Neural cell (in vitro differentiated cells): ENCODE results near the gene IRS4. TPM values are rescaled to one million over a fixed set of nuclear protein-coding genes. Genes with fewer than 3 reads are reported as not detected.

Experiments used
- H2AFZ ChIP-seq: fragments of 200-600, 300-800 bp; sonication (generic), shearing (Covaris generic); 2 replicates; pipeline ENCODE4 v1.6.0; 2014; ENCODE audit warnings: low read depth, mild to moderate bottlenecking, antibody characterized with exemption, low read length, moderate library complexity
- H3F3A ChIP-seq: fragments of 200-600 bp; shearing (Covaris generic); 2 replicates; pipeline ENCODE4 v1.6.1; 2016; ENCODE audit warnings: mild to moderate bottlenecking, moderate library complexity, mixed read lengths, antibody characterized with exemption, low read length; ENCODE audit not compliant: insufficient read depth, poor library complexity, severe bottlenecking
- H3K27ac ChIP-seq: fragments of 200-600, 300-800 bp; sonication (generic), shearing (Covaris generic); 2 replicates; pipeline ENCODE4 v1.5.1; 2014; ENCODE audit warnings: mild to moderate bottlenecking, low read length, moderate library complexity
- H3K27me3 ChIP-seq: fragments of 300-800, 200-600 bp; sonication (generic), shearing (Covaris generic); 2 replicates; pipeline ENCODE4 v1.6.0; 2014; ENCODE audit warnings: mild to moderate bottlenecking, low read depth, low read length, moderate library complexity; ENCODE audit not compliant: insufficient read depth
- H3K36me3 ChIP-seq: fragments of 300-800, 200-600 bp; sonication (generic), shearing (Covaris generic); 2 replicates; pipeline ENCODE4 v1.5.1; 2014; ENCODE audit warnings: mild to moderate bottlenecking, antibody characterized with exemption, low read length, moderate library complexity; ENCODE audit not compliant: insufficient read depth
- H3K4me2 ChIP-seq: fragments of 300-800, 200-600 bp; sonication (generic), shearing (Covaris generic); 2 replicates; pipeline ENCODE4 v1.6.0; 2014; ENCODE audit warnings: mild to moderate bottlenecking, low read length
- H3K4me3 ChIP-seq: fragments of 300-800, 200-600 bp; sonication (generic), shearing (Covaris generic); 2 replicates; pipeline ENCODE4 v1.5.1; 2014; ENCODE audit warnings: mild to moderate bottlenecking, low read length, moderate library complexity
- H3K79me2 ChIP-seq: fragments of 200-600 bp; shearing (Covaris generic); replicated peaks from 2 replicates; pipeline ENCODE4 v1.6.0; 2014; ENCODE audit warnings: mild to moderate bottlenecking, low read length, moderate library complexity; ENCODE audit not compliant: insufficient read depth
- H3K9ac ChIP-seq: fragments of 300-800, 200-600 bp; sonication (generic), shearing (Covaris generic); 2 replicates; pipeline ENCODE4 v1.6.1; 2016; ENCODE audit warnings: mild to moderate bottlenecking, low read length, mixed read lengths
- H3K9me2 ChIP-seq: fragments of 200-600 bp; shearing (Covaris generic); 2 replicates; pipeline ENCODE4 v1.6.1; 2016; ENCODE audit warnings: mild to moderate bottlenecking, low read length, mixed read lengths; ENCODE audit not compliant: insufficient read depth
- H3K9me3 ChIP-seq: fragments of 200-600, 300-800 bp; sonication (generic), shearing (Covaris generic); 2 replicates; pipeline ENCODE4 v1.6.1; 2016; ENCODE audit warnings: mild to moderate bottlenecking, mixed run types, low read length, moderate library complexity, mixed read lengths
- H4K20me1 ChIP-seq: fragments of 200-600 bp; shearing (Covaris generic); 2 replicates; pipeline ENCODE4 v1.6.1; 2016; ENCODE audit warnings: mild to moderate bottlenecking, mixed run types; ENCODE audit not compliant: insufficient read depth
- EP300 ChIP-seq: fragments of 450-650 bp; conservative IDR thresholded peaks from 2 replicates; pipeline ENCODE4 v1.6.1; 2014; ENCODE audit warnings: antibody characterized with exemption, mild to moderate bottlenecking, moderate library complexity; ENCODE audit not compliant: poor library complexity, severe bottlenecking
- EZH2 ChIP-seq: fragments of 200-600, 300-800 bp; shearing (Covaris generic), sonication (generic); IDR thresholded peaks from 2 replicates; pipeline ENCODE4 v1.6.1; 2014; ENCODE audit warnings: antibody characterized with exemption, low read length, borderline replicate concordance, mild to moderate bottlenecking; ENCODE audit not compliant: insufficient read depth, poor library complexity, severe bottlenecking
- MXI1 ChIP-seq: fragments of 450-650 bp; conservative IDR thresholded peaks from 2 replicates; pipeline ENCODE4 v1.6.1; 2014; ENCODE audit warnings: antibody characterized with exemption, mild to moderate bottlenecking; ENCODE audit not compliant: poor library complexity, severe bottlenecking
- POLR2AphosphoS5 ChIP-seq: IDR thresholded peaks from 2 replicates; pipeline ENCODE4 v1.6.1; 2012
- RAD21 ChIP-seq: fragments of 450-650 bp; conservative IDR thresholded peaks from 2 replicates; pipeline ENCODE4 v1.6.1; 2014; ENCODE audit warnings: antibody characterized with exemption, mild to moderate bottlenecking, moderate library complexity
- REST ChIP-seq: IDR thresholded peaks from 2 replicates; pipeline ENCODE4 v1.6.1; 2012; ENCODE audit warnings: borderline replicate concordance
- SMC3 ChIP-seq: fragments of 450-650 bp; conservative IDR thresholded peaks from 2 replicates; pipeline ENCODE4 v1.6.1; 2014; ENCODE audit warnings: antibody characterized with exemption, mild to moderate bottlenecking, moderate library complexity; ENCODE audit not compliant: poor library complexity
- TAF1 ChIP-seq: IDR thresholded peaks from 2 replicates; pipeline ENCODE4 v1.6.1; 2012; ENCODE audit warnings: low read depth
- polyA plus RNA-seq: library from polyadenylated mRNA; depleted of rRNA; stranded (reverse); fragments of >200 nt; gene quantifications from 2 replicates; pipeline ENCODE4 v1.2.3, GENCODE V29; 2014
- TF ChIP-seq, protein P1 (sequence below): fragments of 450-650 bp; IDR thresholded peaks from 2 replicates; pipeline ENCODE4 v1.5.1; 2014; ENCODE audit warnings: antibody characterized with exemption, mild to moderate bottlenecking, moderate library complexity; ENCODE audit not compliant: poor library complexity, severe bottlenecking

Gene IRS4
- polyA plus RNA-seq, 1 donor from 2014 or later: 2.1 TPM

DNA sequence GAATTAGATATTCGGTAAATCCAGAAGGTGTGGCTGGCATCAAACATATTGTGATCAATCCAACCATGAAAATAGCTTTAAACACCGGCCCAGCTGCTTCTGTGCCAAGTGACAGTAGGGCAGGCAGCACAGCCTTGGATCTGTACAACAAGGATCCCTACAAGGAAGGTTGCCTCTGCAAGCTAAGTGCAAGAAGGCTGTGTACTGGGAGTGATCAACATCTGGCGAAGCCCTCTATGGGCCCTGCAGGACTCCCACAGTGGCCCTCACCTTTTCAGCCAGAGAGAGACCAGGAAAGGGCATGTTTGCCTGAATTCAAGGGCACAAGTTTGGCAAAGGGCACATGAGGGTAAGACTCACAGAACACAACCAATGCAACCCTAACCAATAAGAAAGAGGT is 9.6 kb downstream of the IRS4 start:
- H3K4me2 ChIP-seq: no peak overlapping the region
- H4K20me1 ChIP-seq: no peaks in the 10 kb centered on the region
- no peak overlapping the region for H3K4me3 ChIP-seq
- no peaks in the 10 kb centered on the region for H3K36me3 ChIP-seq
- H3K27ac ChIP-seq: no peak overlapping the region
- H3K9ac ChIP-seq: no peak overlapping the region
- no peaks in the 10 kb centered on the region for H3K79me2 ChIP-seq
- H3K9me3 ChIP-seq: no peaks in the 10 kb centered on the region
- no peak overlapping the region for H2AFZ ChIP-seq
- H3K27me3 ChIP-seq: peaks cover 4% of the 10 kb centered on the region
- H3K9me2 ChIP-seq: no peaks in the 10 kb centered on the region
- no peaks in the 10 kb centered on the region for H3F3A ChIP-seq
- TF ChIP-seq RAD21: no peak
- no peak for TF ChIP-seq EP300

DNA sequence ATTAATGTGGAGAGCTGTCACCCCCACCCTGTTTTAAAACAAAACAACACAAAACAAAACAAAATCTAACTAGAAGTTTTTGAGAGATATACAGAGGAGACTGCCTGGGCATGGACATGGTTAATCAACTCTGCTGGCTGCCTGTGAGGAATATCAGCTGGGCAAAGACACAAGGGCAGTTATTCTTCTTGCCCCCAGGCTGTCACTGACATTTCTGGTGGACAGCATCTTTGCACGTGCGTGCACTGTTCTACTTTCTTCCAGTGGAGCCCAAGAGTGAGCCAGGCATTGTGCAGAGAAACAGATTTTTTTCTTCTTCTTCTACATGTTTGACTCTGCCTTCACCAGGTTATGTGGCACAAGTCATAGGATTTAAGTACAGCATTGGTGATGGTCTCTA is 13.8 kb downstream of the IRS4 start:
- Histone ChIP-seq H3K27ac (no peak overlapping the region), H3K9ac (no peak overlapping the region), H3K27me3 (no peaks in the 10 kb centered on the region), H3K4me3 (no peak overlapping the region), H3K9me2 (no peaks in the 10 kb centered on the region), H3F3A (no peaks in the 10 kb centered on the region), H2AFZ (no peak overlapping the region), H3K4me2 (no peak overlapping the region), H3K36me3 (no peaks in the 10 kb centered on the region), H3K9me3 (no peaks in the 10 kb centered on the region), H4K20me1 (no peaks in the 10 kb centered on the region), H3K79me2 (no peaks in the 10 kb centered on the region)
- TF ChIP-seq MXI1 (no peak), EZH2 (no peak), POLR2AphosphoS5 (no peak), RAD21 (no peak), SMC3 (no peak), TAF1 (no peak), REST (no peak), EP300 (no peak)
- TF ChIP-seq, protein P1, sequence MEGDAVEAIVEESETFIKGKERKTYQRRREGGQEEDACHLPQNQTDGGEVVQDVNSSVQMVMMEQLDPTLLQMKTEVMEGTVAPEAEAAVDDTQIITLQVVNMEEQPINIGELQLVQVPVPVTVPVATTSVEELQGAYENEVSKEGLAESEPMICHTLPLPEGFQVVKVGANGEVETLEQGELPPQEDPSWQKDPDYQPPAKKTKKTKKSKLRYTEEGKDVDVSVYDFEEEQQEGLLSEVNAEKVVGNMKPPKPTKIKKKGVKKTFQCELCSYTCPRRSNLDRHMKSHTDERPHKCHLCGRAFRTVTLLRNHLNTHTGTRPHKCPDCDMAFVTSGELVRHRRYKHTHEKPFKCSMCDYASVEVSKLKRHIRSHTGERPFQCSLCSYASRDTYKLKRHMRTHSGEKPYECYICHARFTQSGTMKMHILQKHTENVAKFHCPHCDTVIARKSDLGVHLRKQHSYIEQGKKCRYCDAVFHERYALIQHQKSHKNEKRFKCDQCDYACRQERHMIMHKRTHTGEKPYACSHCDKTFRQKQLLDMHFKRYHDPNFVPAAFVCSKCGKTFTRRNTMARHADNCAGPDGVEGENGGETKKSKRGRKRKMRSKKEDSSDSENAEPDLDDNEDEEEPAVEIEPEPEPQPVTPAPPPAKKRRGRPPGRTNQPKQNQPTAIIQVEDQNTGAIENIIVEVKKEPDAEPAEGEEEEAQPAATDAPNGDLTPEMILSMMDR: no peak

- Histone ChIP-seq H3K9ac (no peak overlapping the region), H3K4me2 (no peak overlapping the region), H3K9me3 (no peaks in the 10 kb centered on the region), H3K79me2 (no peaks in the 10 kb centered on the region), H3K9me2 (no peaks in the 10 kb centered on the region), H2AFZ (no peak overlapping the region), H3K4me3 (no peak overlapping the region), H3F3A (no peaks in the 10 kb centered on the region), H3K27ac (no peak overlapping the region), H4K20me1 (no peaks in the 10 kb centered on the region), H3K27me3 (no peaks in the 10 kb centered on the region), H3K36me3 (no peaks in the 10 kb centered on the region)
- TF ChIP-seq, protein P1: no peak
- TF ChIP-seq POLR2AphosphoS5 (no peak), TAF1 (no peak), RAD21 (no peak)
Observed at GRCh38 chrX:108712886-108713285, 23.5 kb downstream of the IRS4 start.
